HG02870 (cell line): ENCODE results near the gene ADCY9.
"Not testable (repeated sequence)": the region's sequence is repeated elsewhere in the genome, so short reads cannot be mapped to it uniquely, and the experiment has no call there.

Experiments used
- ATAC-seq: cut with Tn5 transposase; IDR thresholded peaks from one replicate; pipeline ENCODE4 v1.9.1; 2021; ENCODE audit warnings: mild to moderate bottlenecking, moderate library complexity; ENCODE audit not compliant: unreplicated experiment

Gene ADCY9

DNA sequence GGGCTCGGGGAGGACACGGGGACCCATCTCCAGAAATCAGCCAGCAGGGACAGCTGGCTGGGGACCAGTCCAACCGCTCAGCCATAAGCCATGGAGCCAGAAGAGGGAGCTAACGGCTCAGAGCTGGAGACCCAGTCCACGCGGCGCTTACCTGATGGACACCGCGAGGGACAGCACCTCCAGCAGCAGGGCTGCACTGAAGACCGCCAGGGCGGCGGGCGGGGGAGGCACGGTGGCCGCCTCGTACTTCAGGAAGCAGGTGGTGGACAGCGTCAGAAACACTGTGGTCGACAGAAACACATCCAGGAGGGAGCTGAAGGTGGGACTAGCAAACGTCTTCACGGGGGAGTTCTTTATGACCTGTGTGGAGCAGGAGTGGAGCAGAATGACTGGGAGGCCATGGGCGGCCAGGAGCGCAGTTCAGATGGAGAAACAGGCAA is 133.1 kb downstream of the ADCY9 start:
- ATAC-seq = no peak

DNA sequence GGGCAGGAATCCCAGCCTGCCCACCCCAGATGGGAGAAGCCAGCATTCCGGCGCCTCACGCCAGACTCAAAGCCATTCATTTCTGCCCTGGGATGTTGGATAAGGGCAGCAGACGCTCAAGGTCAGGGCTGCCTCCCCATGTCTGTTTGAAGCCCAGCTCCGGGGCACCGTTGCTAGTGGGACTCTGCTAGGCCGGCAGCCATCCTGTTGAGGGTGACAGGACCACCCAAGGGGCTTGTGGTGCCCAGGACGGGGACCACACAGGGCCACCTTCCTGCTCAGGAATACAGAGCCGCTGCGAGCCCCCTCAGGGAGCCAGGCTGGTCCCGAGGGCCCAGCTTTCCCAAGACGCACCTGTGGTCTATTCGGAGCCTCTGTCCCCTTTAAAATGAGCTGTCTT is 134.0 kb downstream of the ADCY9 start:
- no peak for ATAC-seq

DNA sequence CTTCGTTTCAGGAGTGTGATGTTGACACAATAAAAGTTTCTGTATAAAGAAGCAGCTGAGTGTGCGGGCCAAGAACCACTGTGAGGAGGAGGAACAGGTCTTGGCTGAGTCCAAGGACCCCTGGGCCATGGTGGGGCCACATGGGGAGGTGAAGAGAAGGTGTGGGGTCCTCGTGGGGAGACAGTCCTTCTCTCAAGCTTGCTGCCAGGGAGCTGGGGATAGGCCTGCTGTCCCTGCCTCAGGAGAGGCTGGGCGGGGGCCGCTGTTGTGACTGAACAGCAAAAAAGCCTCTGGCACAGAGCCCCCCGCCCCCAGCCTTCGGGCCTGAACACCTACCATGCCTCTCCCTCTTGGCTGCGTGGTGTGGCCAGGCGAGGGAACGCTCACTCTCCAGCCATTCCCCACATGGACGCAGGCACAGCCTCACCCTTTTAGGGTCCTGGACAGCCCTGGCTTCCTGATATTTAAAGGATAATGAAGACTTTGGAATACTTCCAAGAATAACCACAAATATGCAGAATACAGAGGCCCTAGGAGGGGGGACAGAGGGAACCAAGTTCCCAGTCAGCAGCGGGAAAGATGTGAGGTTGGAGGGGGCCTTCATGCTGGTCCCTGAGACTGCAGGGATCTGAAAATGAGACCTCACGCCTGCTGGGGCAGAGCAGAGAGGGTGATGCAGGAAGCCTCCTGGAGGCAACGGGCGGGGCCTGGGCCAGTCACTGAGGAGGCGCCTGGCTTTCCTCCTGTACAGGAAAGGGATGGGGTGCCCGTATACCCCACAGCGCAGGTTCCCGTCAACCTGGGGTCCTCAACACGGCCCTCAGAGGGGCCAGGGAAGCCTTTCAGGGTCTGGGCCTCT is 135.8 kb downstream of the ADCY9 start:
- ATAC-seq = no peak

DNA sequence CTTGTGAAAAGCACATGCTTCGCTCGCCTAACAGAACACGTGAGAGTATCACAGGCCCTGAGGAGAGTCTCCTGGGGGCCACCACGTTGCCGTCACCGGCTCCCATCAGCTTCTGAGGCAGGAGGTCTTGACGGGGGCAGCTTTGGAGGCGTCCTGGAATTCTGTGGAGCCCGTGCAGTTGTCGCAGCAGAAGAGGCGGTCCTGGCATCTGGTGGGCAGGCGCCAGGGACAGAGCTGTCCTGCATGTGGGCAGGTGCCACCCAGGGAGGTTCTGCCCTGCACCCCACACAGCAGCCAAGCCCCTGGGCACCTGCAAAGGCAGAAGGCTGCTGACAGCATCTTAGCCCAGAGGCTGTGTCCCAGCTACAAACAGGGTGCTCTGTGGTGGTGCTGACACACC is 136.7 kb downstream of the ADCY9 start:
- no peak for ATAC-seq

DNA sequence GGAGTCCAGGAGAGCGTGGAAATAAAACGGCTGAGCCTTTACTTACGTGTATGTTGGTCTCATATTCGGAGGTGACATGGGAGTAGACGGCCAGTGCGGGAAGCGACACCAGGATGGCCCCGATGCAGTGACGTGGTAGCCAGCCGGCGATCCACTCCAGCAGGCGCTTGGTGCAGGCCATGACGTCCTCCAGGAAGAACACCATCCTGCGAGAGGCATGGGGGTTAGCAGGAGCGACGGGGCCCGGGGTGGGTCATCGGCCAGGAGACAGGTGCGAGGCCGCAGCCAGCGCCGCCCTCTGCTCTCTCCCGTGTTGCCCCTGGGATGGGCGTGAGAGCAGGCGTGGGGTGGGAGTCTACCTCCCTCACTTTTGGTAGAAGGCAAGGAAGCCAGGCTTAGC is 137.2 kb downstream of the ADCY9 start:
- ATAC-seq = no peak

DNA sequence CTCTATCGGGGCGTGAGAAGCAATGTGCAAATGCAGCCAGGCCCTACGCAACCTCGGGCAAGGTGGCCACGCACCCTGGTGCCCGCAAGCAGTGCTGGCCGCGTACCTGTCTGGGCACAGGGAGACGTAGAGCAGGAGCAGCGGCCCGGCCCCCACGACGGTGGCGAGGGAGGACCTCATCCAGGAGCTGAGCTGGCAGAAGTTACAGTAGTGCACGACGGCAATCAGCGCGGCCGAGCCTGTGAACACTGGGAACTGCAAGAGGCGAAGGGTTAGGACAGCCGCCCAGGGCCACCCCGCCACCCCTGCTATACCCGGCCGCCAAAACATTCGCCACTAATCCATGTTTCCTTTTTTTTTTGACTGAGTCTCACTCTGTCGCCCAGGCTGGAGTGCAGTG is 138.9 kb downstream of the ADCY9 start:
- ATAC-seq = no peak

DNA sequence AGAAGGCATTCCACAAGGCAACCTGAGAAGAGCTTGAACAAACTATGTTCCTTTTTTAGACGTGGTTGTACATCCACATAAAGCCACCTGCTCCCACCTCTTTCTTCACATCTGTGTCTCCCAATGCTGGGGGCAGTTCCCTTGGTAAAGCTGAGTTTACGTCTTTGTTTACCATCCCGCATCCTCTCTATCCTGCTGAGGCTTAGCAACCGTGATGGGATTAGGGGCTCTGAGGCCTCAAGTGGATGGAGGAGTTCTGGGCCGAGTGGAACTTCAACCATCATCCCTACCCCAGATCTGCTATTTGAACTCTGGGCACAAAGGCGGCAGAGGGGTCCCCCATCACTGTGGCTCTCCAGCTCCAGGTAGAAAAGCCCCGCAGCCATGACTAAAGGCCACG is 141.5 kb downstream of the ADCY9 start:
- no peak for ATAC-seq

DNA sequence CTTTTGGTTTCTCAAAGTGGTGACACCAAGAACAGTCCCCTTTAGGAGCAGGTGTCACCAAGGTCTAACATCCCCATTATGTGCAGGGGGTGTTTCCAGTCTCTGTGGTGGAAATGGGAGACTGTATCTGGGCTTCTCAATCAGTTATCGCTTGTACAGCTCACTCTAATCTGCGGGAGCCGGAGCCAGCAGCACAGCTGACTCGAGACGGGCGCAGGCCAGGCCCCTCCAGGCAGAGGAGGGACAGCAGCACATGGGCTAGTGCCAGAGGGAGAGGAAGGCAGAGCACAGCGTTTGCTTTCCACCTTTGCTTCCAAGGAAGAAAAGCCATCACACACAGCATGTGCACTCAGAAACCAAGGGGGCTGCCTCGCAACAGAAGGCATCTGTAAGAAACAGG is 144.5 kb downstream of the ADCY9 start:
- ATAC-seq = no peak

DNA sequence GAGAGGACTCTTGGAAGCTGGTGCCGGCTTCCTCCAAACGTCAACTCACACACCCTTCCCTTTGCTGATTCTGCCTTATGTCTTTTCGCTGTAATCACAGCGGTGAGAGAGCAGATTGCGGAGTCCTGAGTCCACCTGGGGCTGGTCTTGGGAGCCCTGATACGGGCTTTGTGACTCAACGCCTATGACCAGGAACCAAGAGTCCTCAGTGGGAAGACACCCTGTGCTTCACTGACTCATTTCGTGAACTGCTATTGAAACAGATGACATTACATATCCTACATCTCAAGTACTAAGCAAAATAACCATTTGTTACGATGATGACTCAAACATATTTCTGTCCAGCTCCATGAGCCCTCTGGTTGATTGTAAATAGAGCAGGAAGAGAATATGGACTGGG is 145.0 kb downstream of the ADCY9 start:
- ATAC-seq = no peak

DNA sequence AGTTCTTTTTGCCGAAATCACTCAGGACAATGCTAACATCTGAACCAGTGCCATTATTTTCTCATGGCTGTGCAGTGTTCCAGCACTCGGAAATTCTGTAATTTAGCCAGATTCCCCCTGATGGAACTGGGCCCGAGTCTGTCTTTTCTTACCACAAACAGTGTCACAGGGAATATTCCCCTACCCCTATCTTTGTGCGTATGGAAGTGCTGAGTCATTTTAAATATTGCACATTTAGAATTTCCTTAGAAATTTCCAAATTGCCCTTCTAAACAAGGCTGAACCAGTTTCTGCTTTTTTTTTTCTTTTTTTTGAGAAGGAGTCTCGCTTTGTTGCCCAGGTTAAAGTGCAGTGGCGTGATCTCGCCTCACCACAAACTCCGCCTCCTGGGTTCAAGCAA is 147.7 kb downstream of the ADCY9 start:
- no peak for ATAC-seq

DNA sequence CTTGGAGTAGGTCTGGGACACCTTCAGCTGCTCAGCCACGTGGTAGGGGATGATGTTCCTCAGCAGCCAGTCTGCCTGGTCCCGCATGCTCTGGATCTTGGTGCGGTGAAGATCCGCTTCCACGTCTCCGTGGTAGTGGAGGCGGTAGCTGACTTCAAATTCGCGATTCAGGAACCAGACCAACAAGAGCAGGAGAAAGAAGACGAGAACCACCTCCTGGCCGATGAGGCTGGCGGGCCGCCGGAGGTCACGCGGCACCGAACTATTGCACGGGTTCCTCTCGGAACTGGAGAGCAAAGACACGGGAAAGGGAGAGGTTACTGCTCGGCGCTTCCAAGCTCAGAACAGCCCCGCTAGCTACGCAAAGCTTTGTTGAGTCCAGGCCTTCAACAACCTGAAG is 149.6 kb downstream of the ADCY9 start:
- no peak for ATAC-seq

DNA sequence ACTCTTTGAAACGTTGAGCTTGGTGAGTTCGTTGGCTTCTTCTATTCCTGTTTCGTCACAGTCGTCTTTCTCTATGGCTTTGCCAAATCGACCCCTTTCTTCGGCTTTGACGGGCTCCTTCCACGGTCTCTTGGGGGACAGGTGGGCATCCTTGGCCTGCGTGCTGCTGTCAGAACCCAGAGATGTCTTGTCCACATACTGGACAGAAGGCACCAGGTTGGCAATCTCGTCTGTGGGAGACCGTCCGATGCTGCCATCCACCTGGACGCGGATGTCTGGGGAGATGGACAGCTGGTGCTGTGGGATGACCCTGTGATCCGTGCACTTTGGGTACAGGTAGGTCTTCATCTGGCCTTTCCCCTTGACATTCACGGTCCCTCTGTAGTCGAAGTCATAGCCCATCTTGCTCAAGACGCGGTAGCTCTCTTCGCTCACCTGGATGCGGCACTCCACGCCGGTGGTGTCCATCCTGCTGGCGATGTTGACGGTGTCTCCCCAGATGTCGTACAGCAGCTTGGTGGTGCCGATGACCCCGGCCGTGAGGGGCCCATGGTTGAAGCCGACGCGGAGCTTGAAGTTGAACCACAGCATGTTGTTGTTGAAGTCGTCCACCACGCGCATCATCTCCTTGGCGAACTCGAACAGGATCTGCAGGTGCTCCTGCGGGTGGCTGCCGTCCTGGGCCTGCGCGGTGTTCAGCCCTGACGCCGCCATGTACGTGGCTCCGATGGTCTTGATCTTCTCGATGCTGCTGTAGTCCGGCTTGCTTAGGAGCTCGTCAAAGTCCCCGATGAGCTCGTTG is 150.3 kb downstream of the ADCY9 start:
- ATAC-seq = no peak

DNA sequence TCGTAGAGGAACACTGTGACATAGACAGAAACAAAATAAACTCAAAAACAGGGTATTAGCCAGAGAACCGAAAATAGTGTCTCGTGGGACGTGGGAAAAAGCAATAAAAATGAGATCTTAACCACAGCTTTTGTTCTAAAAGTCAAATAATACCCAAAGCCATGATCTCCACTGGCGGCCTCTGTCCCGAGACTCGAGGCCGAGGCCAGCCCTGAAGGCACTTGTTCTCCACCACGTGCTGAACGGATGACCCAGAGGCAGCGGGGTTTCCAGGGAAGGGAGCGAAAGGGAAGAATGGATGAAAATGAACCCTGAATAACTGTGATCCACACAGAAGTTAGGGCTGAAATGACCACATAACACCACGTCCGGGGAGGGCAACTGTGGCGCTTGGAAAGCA is 150.9 kb downstream of the ADCY9 start:
- ATAC-seq = no peak

DNA sequence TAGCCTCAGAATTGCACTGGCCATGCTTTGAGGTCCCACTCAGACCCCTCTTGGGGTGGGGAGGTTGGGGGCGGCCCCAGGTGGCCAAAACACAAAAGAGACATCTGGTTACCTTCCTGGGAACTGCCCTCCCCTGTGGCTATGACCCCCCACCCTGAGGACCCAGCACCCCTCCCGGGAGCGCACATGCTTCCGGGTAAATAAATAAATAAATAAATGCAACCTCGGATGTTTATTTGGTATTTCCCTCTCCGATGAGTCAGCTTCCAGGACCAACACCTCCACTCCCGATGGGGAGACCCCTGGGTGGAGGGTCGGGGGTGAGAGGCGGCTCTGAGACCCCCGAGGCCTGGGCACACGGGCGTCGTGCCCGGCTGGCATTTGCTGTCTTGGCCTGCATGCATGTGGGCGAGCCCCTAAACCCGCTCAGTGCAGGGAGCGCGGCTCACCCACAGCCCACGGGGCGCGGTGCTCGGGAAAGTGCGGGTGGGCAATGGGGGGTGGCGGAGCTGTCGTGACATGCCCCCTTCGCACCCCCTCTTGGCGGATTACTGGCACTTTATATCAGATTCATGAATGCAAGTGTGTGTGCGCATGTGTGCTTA is 151.5 kb downstream of the ADCY9 start:
- ATAC-seq = no peak

DNA sequence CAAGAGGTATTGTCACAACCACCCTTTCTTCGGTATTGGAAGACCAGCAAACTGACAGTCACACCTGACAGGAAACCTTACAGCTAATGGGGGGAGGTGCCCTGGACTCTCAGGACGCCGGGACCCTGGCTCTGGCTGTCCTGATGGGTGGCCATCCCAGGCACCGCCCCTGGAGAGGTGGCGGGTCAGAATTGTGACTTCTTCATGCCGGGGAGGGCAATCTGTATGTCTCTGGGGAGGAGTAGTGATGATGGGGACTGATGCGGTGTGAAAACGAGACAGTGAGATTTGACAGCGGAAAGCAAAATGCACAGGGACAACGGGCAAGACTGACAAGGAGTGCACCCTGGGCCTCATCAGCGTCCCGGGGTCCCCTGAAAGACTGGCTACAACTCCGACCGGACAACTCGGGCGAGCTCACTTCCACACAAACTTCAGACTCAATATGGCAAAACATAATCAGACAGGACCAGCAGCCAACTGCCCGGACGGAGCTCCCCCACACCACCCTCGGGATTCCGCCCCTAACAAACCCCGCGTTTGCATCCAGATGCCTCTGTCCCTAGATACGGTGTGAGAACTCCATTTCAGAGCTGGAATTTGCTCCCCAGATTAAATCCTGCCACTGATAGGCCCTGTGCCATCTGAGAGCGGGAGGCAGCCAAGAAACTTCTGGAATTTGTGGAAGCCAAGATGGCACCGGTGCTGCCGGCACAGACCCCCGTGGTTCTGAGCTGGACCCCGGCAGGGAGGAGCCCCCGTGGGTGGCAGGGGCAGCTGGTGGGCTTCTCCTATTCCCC is 152.2 kb downstream of the ADCY9 start:
- no peak for ATAC-seq

DNA sequence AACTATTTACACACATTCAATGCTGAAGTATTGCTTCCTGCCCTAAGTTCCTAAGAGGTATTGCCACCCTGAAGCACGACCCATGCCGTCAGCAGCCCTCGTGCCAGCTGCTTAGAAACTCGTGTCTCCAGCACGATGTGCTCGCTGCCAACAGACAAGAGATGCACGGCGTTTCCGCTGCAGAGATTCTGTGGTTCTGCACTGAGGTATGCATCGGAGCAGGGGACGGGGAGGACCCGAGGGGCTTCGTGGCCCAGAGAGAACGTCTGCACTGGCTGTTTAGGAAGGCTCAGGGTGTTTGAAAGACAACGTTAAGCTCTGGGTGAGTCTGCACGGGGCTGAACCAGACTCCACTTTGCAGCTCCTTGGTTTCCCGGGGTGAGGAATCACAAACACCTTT is 153.0 kb downstream of the ADCY9 start:
- no peak for ATAC-seq

DNA sequence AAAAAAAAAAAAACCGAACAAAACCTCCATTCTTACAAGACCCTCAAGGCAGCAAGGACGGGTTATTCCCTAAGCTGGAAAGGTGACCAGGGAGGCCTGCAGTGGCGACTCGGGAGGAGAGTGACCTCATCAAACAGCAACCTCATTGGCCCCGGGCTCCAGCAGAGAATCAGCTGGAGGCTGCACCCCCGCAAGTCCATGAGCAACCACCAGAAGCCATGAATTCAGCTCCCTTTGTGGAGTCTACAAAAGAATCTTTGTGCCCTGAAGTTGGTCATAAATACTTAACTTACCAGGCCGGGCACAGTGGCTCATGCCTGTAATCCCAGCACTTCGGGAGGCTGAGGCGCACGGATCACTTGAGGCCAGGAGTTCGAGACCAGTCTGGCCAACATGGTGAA is 154.8 kb downstream of the ADCY9 start:
- ATAC-seq = no peak

DNA sequence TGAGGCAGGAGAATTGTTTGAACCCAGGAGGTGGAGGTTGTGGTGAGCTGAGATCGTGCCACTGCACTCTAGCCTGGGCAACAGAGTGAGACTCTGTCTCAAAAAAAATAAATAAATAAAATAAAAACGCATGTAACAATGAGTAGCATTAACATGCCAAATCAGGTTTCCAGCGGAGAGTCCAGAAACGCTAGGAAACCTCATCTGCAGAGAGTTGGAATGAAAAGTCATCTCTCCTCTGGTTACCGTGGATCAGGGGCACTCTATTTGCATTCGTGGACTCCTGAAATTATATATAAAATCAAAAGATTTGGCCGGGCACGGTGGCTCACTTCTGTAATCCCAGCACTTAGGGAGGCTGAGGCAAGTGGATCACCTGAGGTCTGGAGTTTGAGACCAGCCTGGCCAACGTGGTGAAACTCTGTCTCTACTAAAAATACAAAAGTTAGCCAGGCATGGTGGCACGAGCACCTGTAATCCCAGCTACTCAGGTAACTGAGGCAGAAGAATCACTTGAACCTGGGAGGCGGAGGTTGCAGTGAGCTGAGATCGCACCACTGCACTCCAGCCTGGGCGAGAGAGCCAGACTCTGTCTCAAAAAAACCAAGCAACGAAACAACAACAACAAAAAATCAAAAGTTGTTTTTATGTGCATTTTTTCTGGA is 156.2 kb downstream of the ADCY9 start:
- not testable (repeated sequence) for ATAC-seq

DNA sequence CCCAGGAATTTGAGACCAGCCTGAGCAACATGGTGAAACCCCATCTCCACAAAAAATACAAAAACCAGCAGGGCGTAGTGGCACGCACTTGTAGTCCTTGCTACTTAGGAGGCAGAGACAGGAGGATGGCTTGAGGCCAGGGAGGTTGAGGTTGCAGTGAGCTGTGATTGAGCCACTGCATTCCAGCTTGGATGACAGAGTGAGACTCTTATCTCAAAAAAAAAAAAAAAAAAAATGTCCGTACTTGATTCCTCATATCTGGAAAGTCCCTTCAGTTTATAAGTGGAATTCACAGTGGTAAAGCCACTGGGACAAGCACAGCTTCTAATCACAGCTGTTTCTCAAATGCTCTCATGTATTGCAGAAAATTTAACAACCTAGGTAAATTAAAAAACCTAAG is 157.1 kb downstream of the ADCY9 start:
- no peak for ATAC-seq

DNA sequence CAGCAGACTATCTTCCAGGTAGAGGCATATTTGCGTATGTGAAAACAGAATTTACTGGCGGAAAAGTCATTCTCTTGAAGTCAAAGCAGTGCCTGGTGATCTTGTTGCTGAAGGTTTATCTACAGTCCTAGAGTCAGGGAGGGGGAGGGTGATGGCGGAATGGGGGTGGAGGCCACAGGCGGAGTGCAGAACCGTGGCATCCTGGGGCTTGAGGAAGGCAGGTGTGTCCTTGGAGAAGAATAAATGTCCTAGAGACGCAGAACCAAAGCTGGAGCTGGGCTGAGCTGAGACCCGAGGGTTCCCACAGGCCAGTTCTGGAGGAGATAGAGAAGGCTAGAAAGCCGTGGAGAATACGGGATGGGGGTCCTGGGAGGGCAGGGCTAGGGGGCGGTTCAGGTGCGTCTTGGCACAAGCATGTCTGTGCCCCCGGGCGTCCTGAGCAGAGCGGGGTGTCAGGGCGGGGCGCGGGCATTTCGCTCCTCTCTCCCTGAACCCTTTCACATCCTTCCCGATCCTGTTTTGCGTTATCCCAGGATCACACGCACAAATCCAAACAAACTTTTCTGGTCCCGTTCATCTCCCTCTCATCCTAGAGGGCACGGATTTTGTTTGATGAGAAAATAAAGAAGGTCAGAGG is 158.8 kb downstream of the ADCY9 start:
- no peak for ATAC-seq
